HepG2 (cell line): ENCODE data around the gene CTIF. TPM values are rescaled to one million over a fixed set of nuclear protein-coding genes. Genes with fewer than 3 reads are reported as not detected.

Experiments used
- ATAC-seq: fragments of 200-7000 bp; cut with Tn5 transposase; 3 replicates; pipeline ENCODE4 v1.9.1; 2020; ENCODE audit warnings: mild to moderate bottlenecking, moderate library complexity
- BruUV-seq: library from RNA; stranded (reverse); fragments of 400-500 nt; replicated peaks from 2 replicates; lab custom pipeline; 2021; lab: Mats Ljungman, UMichigan
- CTCF ChIA-PET: fragments of 300-600 bp; formaldehyde crosslinking; extraction: SDS; loops from one replicate; lab custom pipeline; 2021; ENCODE audit warnings: low total read pairs, inconsistent platforms, low intra/inter-chr PET ratio; lab: Yijun Ruan, JAX
- POLR2A ChIA-PET: fragments of 350-600 bp; sonication (Branson Sonifier 250); formaldehyde crosslinking; loops from one replicate; lab custom pipeline; 2020; ENCODE audit warnings: antibody characterized with exemption, inconsistent platforms; lab: Yijun Ruan, JAX
- DNase-seq: peaks from one replicate; pipeline ENCODE4 v3.0.0-alpha.2; 2015; ENCODE audit warnings: low spot score
- FAIRE-seq: peaks from 3 replicates; lab custom pipeline; 2011; peaks lifted over from hg19 to GRCh38; lab: Jason Lieb, UNC
- H2AFZ ChIP-seq: one replicate; pipeline ENCODE4 v1.6.1; 2011; ENCODE audit warnings: low read length, inconsistent platforms
- H3K27ac ChIP-seq: fragments of 300-600 bp; 3 replicates; pipeline ENCODE4 v1.8.0; 2011; ENCODE audit warnings: mixed run types, mild to moderate bottlenecking, mixed read lengths, low read length, inconsistent platforms; ENCODE audit not compliant: insufficient read depth; ENCODE audit errors: extremely low read length
- H3K27me3 ChIP-seq, 2 experiments: fragments of 200-600 bp in 1 of 2; 2 replicates in 1 of 2; 3 replicates in 1 of 2; pipeline versions ENCODE4 v1.6.0 to v1.8.0; 2011; ENCODE audit warnings: low read length in 2 of 2, mild to moderate bottlenecking in 2 of 2, moderate library complexity in 2 of 2, inconsistent platforms in 1 of 2; ENCODE audit not compliant: insufficient read depth in 2 of 2, control insufficient read depth in 1 of 2
- H3K36me3 ChIP-seq, 2 experiments: fragments of 200-600 bp in 1 of 2; replicated peaks in 1 of 2; 2 replicates in 1 of 2; 3 replicates in 1 of 2; pipeline versions ENCODE4 v1.5.1 to v1.8.0; 2011; ENCODE audit warnings: low read length in 2 of 2, inconsistent platforms in 1 of 2; ENCODE audit not compliant: insufficient read depth in 2 of 2, control insufficient read depth in 1 of 2
- H3K4me1 ChIP-seq: 2 replicates; pipeline ENCODE4 v1.5.1; 2012; ENCODE audit warnings: low read length, inconsistent platforms; ENCODE audit not compliant: insufficient read depth
- H3K4me2 ChIP-seq: 2 replicates; pipeline ENCODE4 v1.6.0; 2011; ENCODE audit warnings: low read depth, low read length, inconsistent platforms
- H3K4me3 ChIP-seq, 3 experiments: fragments of 200-600 bp in 1 of 3; sonication (generic), shearing (Covaris generic) in 1 of 3; replicated peaks in 1 of 3; 2 replicates each; pipeline ENCODE4 v1.5.1; 2011 to 2016; ENCODE audit warnings: low read length in 3 of 3, inconsistent platforms in 2 of 3, low read depth in 2 of 3, mild to moderate bottlenecking in 2 of 3, control low read depth in 1 of 3, mixed read lengths in 1 of 3; ENCODE audit not compliant: insufficient read depth in 1 of 3
- H3K79me2 ChIP-seq: one replicate; pipeline ENCODE4 v1.6.1; 2011; ENCODE audit warnings: low read length, inconsistent platforms; ENCODE audit not compliant: insufficient read depth
- H3K9ac ChIP-seq: 2 replicates; pipeline ENCODE4 v1.6.0; 2011; ENCODE audit warnings: mild to moderate bottlenecking, low read depth, low read length, inconsistent platforms; ENCODE audit not compliant: insufficient read depth
- H3K9me3 ChIP-seq: 2 replicates; pipeline ENCODE4 v1.5.1; 2012; ENCODE audit warnings: mild to moderate bottlenecking, low read length
- H4K20me1 ChIP-seq: 2 replicates; pipeline ENCODE4 v1.6.0; 2011; ENCODE audit warnings: inconsistent platforms, mild to moderate bottlenecking, low read length, moderate library complexity; ENCODE audit not compliant: insufficient read depth
- DRAP1 ChIP-seq: IDR thresholded peaks from 2 replicates; pipeline ENCODE4 v1.6.1; 2016; ENCODE audit warnings: missing genetic modification reagents, missing compliant biosample characterization
- EZH2 ChIP-seq: conservative IDR thresholded peaks from 2 replicates; pipeline ENCODE4 v1.6.1; 2012; ENCODE audit warnings: mild to moderate bottlenecking, low read depth, low read length, moderate library complexity
- FOXC1 ChIP-seq: sonication (generic); formaldehyde crosslinking; IDR thresholded peaks from 2 replicates; pipeline ENCODE4 v1.8.0; 2022; ENCODE audit warnings: mild to moderate bottlenecking, missing genetic modification reagents, borderline replicate concordance
- NFYC ChIP-seq: IDR thresholded peaks from 2 replicates; pipeline ENCODE4 v1.6.1; 2016; ENCODE audit warnings: missing genetic modification reagents, missing compliant biosample characterization
- TRIM24 ChIP-seq: sonication (generic); formaldehyde crosslinking; IDR thresholded peaks from 2 replicates; pipeline ENCODE4 v1.8.0; 2022; ENCODE audit warnings: mild to moderate bottlenecking, missing genetic modification reagents
- ZBTB20 ChIP-seq: sonication (generic); formaldehyde crosslinking; IDR thresholded peaks from 2 replicates; pipeline ENCODE4 v1.8.1; 2023; ENCODE audit warnings: missing genetic modification reagents, low read depth, mild to moderate bottlenecking, borderline replicate concordance
- WGBS: methylation state at CpG from one replicate; pipeline ENCODE4 v1.1.6; 2017; ENCODE audit warnings: low lambda C conversion rate; 5-methylcytosine and 5-hydroxymethylcytosine counted together
- in situ Hi-C: cut with HindIII; loops from 2 replicates; pipeline ENCODE4 v1.10.0; 2017; ENCODE audit warnings: low pct_unique_long_range_greater_than_20kb; ENCODE audit not compliant: extremely low pct_ligation_motif_present
- intact Hi-C: fragments of 100-400 bp; cut with micrococcal nuclease; formaldehyde crosslinking; loops from one replicate; pipeline ENCODE4 v1.10.0; 2022; ENCODE audit not compliant: unreplicated experiment
- polyA plus RNA-seq, 8 experiments: library from polyadenylated mRNA; depleted of rRNA in 3 of 8; stranded (reverse) in 7 of 8; unstranded in 1 of 8; fragments of >200 nt; fragmentation: Illumina TruSeq in 4 of 8; extraction: Trizol in 4 of 8; gene quantifications; 2 replicates each; pipeline versions ENCODE4 v1.2.1 to v1.2.3, GENCODE V29; 2011 to 2016; ENCODE audit warnings: low read depth in 4 of 8, missing spikeins in 1 of 8, mixed read lengths in 1 of 8; ENCODE audit not compliant: insufficient read depth in 1 of 8
- total RNA-seq, 5 experiments: library from RNA; depleted of rRNA; stranded (reverse); fragments of >200 nt; fragmentation: Illumina TruSeq; extraction: Trizol; gene quantifications; 2 replicates each; pipeline ENCODE4 v1.2.3, GENCODE V29; 2016; ENCODE audit warnings: low read depth in 1 of 5
- TF ChIP-seq, protein P1 (sequence below): sonication (generic); formaldehyde crosslinking; IDR thresholded peaks from 2 replicates; pipeline ENCODE4 v1.4.0; 2020; ENCODE audit warnings: missing genetic modification reagents, mild to moderate bottlenecking, borderline replicate concordance

Gene CTIF
- total and polyA plus RNA-seq, 2 of the 13 experiments (the other 11 are each of a cell fraction or from before 2014, with no cell fraction given), result 18.2 to 28.0 TPM

GRCh38 chr18:48735681-48736255, 196.9 kb downstream of the CTIF start:
- over 99% methylated on average over 14 of the region's 14 CpGs for WGBS
- peaks cover 0 to 4% of the 10 kb centered on the region in 2 experiments; a peak in 2 of 5 replicates for H3K36me3 ChIP-seq
- no peak overlapping the region for H3K27ac ChIP-seq
- POLR2A ChIA-PET, result no interaction called here
- H3K27me3 ChIP-seq, result no peaks in the 10 kb centered on the region
- no peak overlapping the region for H3K9ac ChIP-seq
- no peak overlapping the region for H3K4me2 ChIP-seq
- intact Hi-C loops (no loop called here), in situ Hi-C loops (no loop called here)
- H4K20me1 ChIP-seq, result no peaks in the 10 kb centered on the region
- H3K4me3 ChIP-seq, result no peak overlapping the region
- H2AFZ ChIP-seq, result no peak overlapping the region
- CTCF ChIA-PET, result no interaction called here
- no TSS peak for BruUV-seq
- no peak for FAIRE-seq
- no peak for TF ChIP-seq ZBTB20 (CRISPR knock-in tag)
- TF ChIP-seq FOXC1, result no peak
- no peak for TF ChIP-seq TRIM24 (CRISPR knock-in tag)
- TF ChIP-seq NFYC (CRISPR knock-in tag), result no peak
- no peak for TF ChIP-seq DRAP1 (CRISPR knock-in tag)
- TF ChIP-seq, protein P1, sequence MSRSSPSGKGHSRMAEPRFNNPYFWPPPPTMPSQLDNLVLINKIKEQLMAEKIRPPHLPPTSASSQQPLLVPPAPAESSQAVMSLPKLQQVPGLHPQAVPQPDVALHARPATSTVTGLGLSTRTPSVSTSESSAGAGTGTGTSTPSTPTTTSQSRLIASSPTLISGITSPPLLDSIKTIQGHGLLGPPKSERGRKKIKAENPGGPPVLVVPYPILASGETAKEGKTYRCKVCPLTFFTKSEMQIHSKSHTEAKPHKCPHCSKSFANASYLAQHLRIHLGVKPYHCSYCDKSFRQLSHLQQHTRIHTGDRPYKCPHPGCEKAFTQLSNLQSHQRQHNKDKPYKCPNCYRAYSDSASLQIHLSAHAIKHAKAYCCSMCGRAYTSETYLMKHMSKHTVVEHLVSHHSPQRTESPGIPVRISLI (CRISPR knock-in tag), result no peak
- TF ChIP-seq EZH2, result no peak
- ATAC-seq, result no peak
- no peaks in the 10 kb centered on the region for H3K79me2 ChIP-seq
- peaks cover 9% of the 10 kb centered on the region; the same call in 1 of the 2 replicates for H3K4me1 ChIP-seq
- H3K9me3 ChIP-seq, result no peaks in the 10 kb centered on the region
- no peak for DNase-seq
